Activated CD4-positive, alpha-beta T cell treated with anti-CD3 and anti-CD28 coated beads for 48 hours (primary cell): ENCODE measurements around the gene SYCP1.
"Not testable (repeated sequence)": the region's sequence is repeated elsewhere in the genome, so short reads cannot be mapped to it uniquely, and the experiment has no call there.

Experiments
- DNase-seq: peaks from one replicate; pipeline ENCODE4 v3.0.0-alpha.2; 2020

The SYCP1 gene

GRCh38 chr1:114854693-114855320 is at the start of gene SYCP1:
Gene SYCP1 (plus strand): TSS chr1:114854863. CDS start chr1:114855465, 602 bp downstream.
- DNase-seq: peak; percentile 12

GRCh38 chr1:114819869-114820268 is 34.8 kb upstream of the SYCP1 start:
- DNase-seq: no peak

GRCh38 chr1:114820392-114820791 is 34.3 kb upstream of the SYCP1 start:
- no peak for DNase-seq

GRCh38 chr1:114821978-114822377 is 32.7 kb upstream of the SYCP1 start:
- no peak for DNase-seq

- no peak for DNase-seq
Measured at GRCh38 chr1:114828251-114828650, 26.4 kb upstream of the SYCP1 start.

- not testable (repeated sequence) for DNase-seq
Measured at GRCh38 chr1:114830075-114830474, 24.6 kb upstream of the SYCP1 start.

- no peak for DNase-seq
Measured at GRCh38 chr1:114831276-114831994, 23.2 kb upstream of the SYCP1 start.

- no peak for DNase-seq
Measured at GRCh38 chr1:114832057-114832456, 22.6 kb upstream of the SYCP1 start.

- no peak for DNase-seq
Measured at GRCh38 chr1:114833421-114833820, 21.2 kb upstream of the SYCP1 start.

GRCh38 chr1:114844270-114844669 is 10.4 kb upstream of the SYCP1 start:
- no peak for DNase-seq

GRCh38 chr1:114853584-114853983 is 1.1 kb upstream of the SYCP1 start:
- DNase-seq: no peak

GRCh38 chr1:114861384-114861783 is 6.7 kb downstream of the SYCP1 start:
- no peak for DNase-seq

- DNase-seq: no peak
Measured at GRCh38 chr1:114892194-114892918, 37.7 kb downstream of the SYCP1 start.

- DNase-seq: no peak
Measured at GRCh38 chr1:114896795-114897194, 42.1 kb downstream of the SYCP1 start.

GRCh38 chr1:114901814-114902213 is 47.2 kb downstream of the SYCP1 start:
- DNase-seq: no peak

GRCh38 chr1:114902343-114902742 is 47.7 kb downstream of the SYCP1 start:
- no peak for DNase-seq

- DNase-seq: no peak
Measured at GRCh38 chr1:114903480-114903879, 48.8 kb downstream of the SYCP1 start.

- not testable (repeated sequence) for DNase-seq
Measured at GRCh38 chr1:114915720-114916119, 61.1 kb downstream of the SYCP1 start.

GRCh38 chr1:114926607-114927006 is 71.9 kb downstream of the SYCP1 start:
- DNase-seq: no peak

- no peak for DNase-seq
Measured at GRCh38 chr1:114927401-114927800, 72.7 kb downstream of the SYCP1 start.

GRCh38 chr1:114956570-114956969 is 101.9 kb downstream of the SYCP1 start:
- no peak for DNase-seq

- no peak for DNase-seq
Measured at GRCh38 chr1:114959423-114959822, 104.8 kb downstream of the SYCP1 start.

GRCh38 chr1:114976891-114977290 is 122.2 kb downstream of the SYCP1 start:
- no peak for DNase-seq
